Ishikawa (cell line): ENCODE results near the gene SPTBN5.

ENCODE experiments used
- EP300 ChIP-seq: IDR thresholded peaks from 2 replicates; pipeline ENCODE4 v1.6.1; 2012; ENCODE audit warnings: borderline replicate concordance
- FOXM1 ChIP-seq: IDR thresholded peaks from 2 replicates; pipeline ENCODE4 v1.6.1; 2012; ENCODE audit warnings: low read depth, borderline replicate concordance
- RAD21 ChIP-seq: IDR thresholded peaks from 2 replicates; pipeline ENCODE4 v1.6.1; 2012; ENCODE audit warnings: low read depth
- TAF1 ChIP-seq: IDR thresholded peaks from 2 replicates; pipeline ENCODE4 v1.6.1; 2012; ENCODE audit warnings: low read depth, mild to moderate bottlenecking
- TEAD4 ChIP-seq: IDR thresholded peaks from 2 replicates; pipeline ENCODE4 v1.6.1; 2012
- ZBTB7A ChIP-seq: IDR thresholded peaks from 2 replicates; pipeline ENCODE4 v1.6.1; 2012; ENCODE audit warnings: low read depth
- TF ChIP-seq, protein P1 (sequence below): IDR thresholded peaks from 2 replicates; pipeline ENCODE4 v1.6.1; 2012; ENCODE audit warnings: low read depth, mild to moderate bottlenecking

DNA sequence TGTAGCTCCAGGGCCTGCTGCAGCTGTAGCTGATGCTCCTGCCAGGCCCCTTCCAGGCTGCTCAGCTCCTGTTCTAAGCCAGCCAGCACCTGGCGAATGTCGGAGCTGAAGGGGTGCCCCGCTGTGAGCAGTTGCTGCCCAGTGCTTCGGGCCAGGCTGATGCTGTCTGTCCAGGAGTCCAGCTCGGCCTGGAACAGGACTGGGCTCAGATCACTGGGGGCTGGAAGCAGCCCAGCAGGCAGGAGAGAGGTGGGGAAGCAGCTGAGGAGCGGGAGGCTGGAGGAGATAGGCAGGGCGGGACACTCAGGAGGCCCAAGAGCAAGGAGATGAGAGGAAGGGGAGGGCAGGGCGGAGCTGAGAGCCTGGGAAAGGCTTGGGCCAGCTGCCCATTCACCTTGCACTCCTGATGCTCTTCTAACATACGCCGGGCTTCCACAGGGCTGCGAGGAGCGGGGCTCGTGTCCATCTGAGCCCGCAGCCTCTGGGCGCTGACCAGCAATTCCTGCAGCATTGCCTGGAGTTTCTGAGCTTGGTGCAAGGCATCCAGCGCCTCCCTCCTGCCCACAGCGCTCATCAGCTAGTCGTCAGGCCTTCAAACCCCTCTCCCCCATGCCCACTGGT, 32.0 kb downstream of the SPTBN5 start:
- TF ChIP-seq EP300 (no peak), ZBTB7A (no peak), TEAD4 (no peak), RAD21 (no peak), FOXM1 (no peak), TAF1 (no peak)
- TF ChIP-seq, protein P1, sequence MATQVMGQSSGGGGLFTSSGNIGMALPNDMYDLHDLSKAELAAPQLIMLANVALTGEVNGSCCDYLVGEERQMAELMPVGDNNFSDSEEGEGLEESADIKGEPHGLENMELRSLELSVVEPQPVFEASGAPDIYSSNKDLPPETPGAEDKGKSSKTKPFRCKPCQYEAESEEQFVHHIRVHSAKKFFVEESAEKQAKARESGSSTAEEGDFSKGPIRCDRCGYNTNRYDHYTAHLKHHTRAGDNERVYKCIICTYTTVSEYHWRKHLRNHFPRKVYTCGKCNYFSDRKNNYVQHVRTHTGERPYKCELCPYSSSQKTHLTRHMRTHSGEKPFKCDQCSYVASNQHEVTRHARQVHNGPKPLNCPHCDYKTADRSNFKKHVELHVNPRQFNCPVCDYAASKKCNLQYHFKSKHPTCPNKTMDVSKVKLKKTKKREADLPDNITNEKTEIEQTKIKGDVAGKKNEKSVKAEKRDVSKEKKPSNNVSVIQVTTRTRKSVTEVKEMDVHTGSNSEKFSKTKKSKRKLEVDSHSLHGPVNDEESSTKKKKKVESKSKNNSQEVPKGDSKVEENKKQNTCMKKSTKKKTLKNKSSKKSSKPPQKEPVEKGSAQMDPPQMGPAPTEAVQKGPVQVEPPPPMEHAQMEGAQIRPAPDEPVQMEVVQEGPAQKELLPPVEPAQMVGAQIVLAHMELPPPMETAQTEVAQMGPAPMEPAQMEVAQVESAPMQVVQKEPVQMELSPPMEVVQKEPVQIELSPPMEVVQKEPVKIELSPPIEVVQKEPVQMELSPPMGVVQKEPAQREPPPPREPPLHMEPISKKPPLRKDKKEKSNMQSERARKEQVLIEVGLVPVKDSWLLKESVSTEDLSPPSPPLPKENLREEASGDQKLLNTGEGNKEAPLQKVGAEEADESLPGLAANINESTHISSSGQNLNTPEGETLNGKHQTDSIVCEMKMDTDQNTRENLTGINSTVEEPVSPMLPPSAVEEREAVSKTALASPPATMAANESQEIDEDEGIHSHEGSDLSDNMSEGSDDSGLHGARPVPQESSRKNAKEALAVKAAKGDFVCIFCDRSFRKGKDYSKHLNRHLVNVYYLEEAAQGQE: 0 out of 2 replicates have a peak, but pooled peaks have one; percentile 10
